Lower leg skin (tissue), 3 donors: ENCODE results near the gene LGR6.

Source experiments
- CTCF ChIP-seq, 3 donors: fragments of 450-650 bp; IDR thresholded peaks; one replicate each; pipeline ENCODE4 v1.5.1; 2016; ENCODE audit warnings: antibody characterized with exemption in 3 of 3, mild to moderate bottlenecking in 3 of 3, moderate library complexity in 2 of 3
- POLR2A ChIP-seq, 2 donors: fragments of 450-650 bp; IDR thresholded peaks; one replicate each; pipeline ENCODE4 v1.6.1; 2016 to 2017; ENCODE audit warnings: antibody characterized with exemption in 2 of 2, mild to moderate bottlenecking in 1 of 2, moderate library complexity in 1 of 2

- TF ChIP-seq POLR2A (IDR thresholded peaks at IDR 0.05) (no peak), CTCF (IDR thresholded peaks at IDR 0.05) (no peak)
Observed at GRCh38 chr1:202316186-202316585, 122.6 kb downstream of the LGR6 start.
